SU-DHL-6 (cell line): Measurements from ENCODE around the gene CADM2.

Source experiments
- H2AFZ ChIP-seq: fragments of 200-600 bp; sonication (generic); 2 replicates; pipeline ENCODE4 v1.6.1; 2014; ENCODE audit warnings: low read depth, mild to moderate bottlenecking, moderate library complexity, mixed read lengths, antibody characterized with exemption, low read length; ENCODE audit not compliant: severe bottlenecking
- H3F3A ChIP-seq: fragments of 200-600 bp; shearing (Covaris generic); 2 replicates; pipeline ENCODE4 v1.6.0; 2016; ENCODE audit warnings: antibody characterized with exemption, mild to moderate bottlenecking; ENCODE audit not compliant: insufficient read depth
- H3K27ac ChIP-seq: fragments of 200-600 bp; sonication (generic); 2 replicates; pipeline ENCODE4 v1.5.1; 2016; ENCODE audit warnings: low read depth, mild to moderate bottlenecking, low read length, moderate library complexity, mixed read lengths
- H3K27me3 ChIP-seq: fragments of 200-600 bp; sonication (generic), shearing (Covaris generic); 2 replicates; pipeline ENCODE4 v1.6.0; 2014; ENCODE audit warnings: mild to moderate bottlenecking, low read length
- H3K36me3 ChIP-seq: fragments of 200-600 bp; sonication (generic); 2 replicates; pipeline ENCODE4 v1.6.1; 2014; ENCODE audit warnings: mild to moderate bottlenecking, low read length, mixed read lengths
- H3K4me2 ChIP-seq: fragments of 300-600, 200-600 bp; shearing (Covaris generic), sonication (generic); 2 replicates; pipeline ENCODE4 v1.6.0; 2014; ENCODE audit warnings: low read length, low read depth, mild to moderate bottlenecking; ENCODE audit not compliant: poor library complexity, severe bottlenecking
- H3K4me3 ChIP-seq: fragments of 200-600 bp; sonication (generic); 2 replicates; pipeline ENCODE4 v1.5.1; 2014; ENCODE audit warnings: antibody characterized with exemption, low read length, mild to moderate bottlenecking, mixed read lengths; ENCODE audit not compliant: insufficient read depth, poor library complexity, severe bottlenecking
- H3K79me2 ChIP-seq: fragments of 200-600 bp; sonication (generic); 2 replicates; pipeline ENCODE4 v1.6.1; 2014; ENCODE audit warnings: mild to moderate bottlenecking, low read length, moderate library complexity; ENCODE audit not compliant: insufficient read depth
- H3K9ac ChIP-seq: fragments of 200-600 bp; sonication (generic); 2 replicates; pipeline ENCODE4 v1.7.0; 2014; ENCODE audit warnings: mild to moderate bottlenecking, low read length
- H3K9me2 ChIP-seq: fragments of 200-600 bp; sonication (generic); replicated peaks from 2 replicates; pipeline ENCODE4 v1.6.1; 2014; ENCODE audit warnings: low read length; ENCODE audit not compliant: insufficient read depth
- H3K9me3 ChIP-seq: fragments of 200-600 bp; sonication (generic); 2 replicates; pipeline ENCODE4 v1.6.1; 2014; ENCODE audit warnings: low read length, mixed read lengths; ENCODE audit not compliant: insufficient read depth
- H4K20me1 ChIP-seq: fragments of 200-600 bp; sonication (generic); 2 replicates; pipeline ENCODE4 v1.6.1; 2014; ENCODE audit warnings: low read depth, mild to moderate bottlenecking, antibody characterized with exemption, low read length, moderate library complexity, mixed read lengths
- CTCF ChIP-seq: fragments of 200-600 bp; sonication (generic); IDR thresholded peaks from one replicate; pipeline ENCODE4 v1.5.1; 2017; ENCODE audit warnings: antibody characterized with exemption, mild to moderate bottlenecking, low read length, moderate library complexity; ENCODE audit not compliant: insufficient read depth, poor library complexity, severe bottlenecking
- EZH2phosphoT487 ChIP-seq: fragments of 200-600 bp; sonication (generic), shearing (Covaris generic); conservative IDR thresholded peaks from 2 replicates; pipeline ENCODE4 v1.6.1; 2018; ENCODE audit warnings: mild to moderate bottlenecking, antibody characterized with exemption, low read length, moderate library complexity, mixed read lengths

Gene CADM2

DNA sequence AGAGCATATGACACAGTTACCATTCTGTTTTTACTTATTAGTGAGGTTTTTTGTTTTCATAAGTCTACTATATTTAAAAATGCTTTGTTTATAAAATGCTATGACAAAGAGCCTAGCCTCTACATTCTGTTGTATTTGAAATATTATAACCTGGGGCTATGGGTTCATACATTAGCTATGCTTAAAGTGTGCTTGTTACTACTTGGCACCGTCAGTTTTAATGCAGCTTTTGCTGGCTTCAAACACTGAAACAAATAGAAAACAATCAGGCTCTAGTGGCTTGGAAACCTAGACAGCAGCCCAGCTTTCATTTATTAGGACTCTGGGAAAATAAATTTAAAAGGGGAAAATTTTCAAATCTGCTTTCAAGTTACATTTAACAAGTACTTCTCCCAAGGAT is 635.9 kb downstream of the CADM2 start:
- Histone ChIP-seq H3F3A (no peaks in the 10 kb centered on the region), H3K79me2 (no peaks in the 10 kb centered on the region), H3K9me2 (no peaks in the 10 kb centered on the region), H4K20me1 (no peaks in the 10 kb centered on the region), H3K4me2 (no peak overlapping the region), H3K36me3 (no peaks in the 10 kb centered on the region), H3K27me3 (no peaks in the 10 kb centered on the region), H3K9me3 (no peaks in the 10 kb centered on the region), H2AFZ (no peak overlapping the region), H3K9ac (no peak overlapping the region), H3K4me3 (no peak overlapping the region), H3K27ac (no peak overlapping the region)
- TF ChIP-seq CTCF = no peak
- TF ChIP-seq EZH2phosphoT487 = no peak

- Histone ChIP-seq H3K9me3 (no peaks in the 10 kb centered on the region), H3K27ac (no peak overlapping the region), H2AFZ (no peak overlapping the region), H3F3A (no peaks in the 10 kb centered on the region), H3K4me3 (no peak overlapping the region), H3K9me2 (no peaks in the 10 kb centered on the region; the same call in 1 of the 2 replicates), H3K27me3 (no peaks in the 10 kb centered on the region), H3K9ac (no peak overlapping the region), H4K20me1 (no peaks in the 10 kb centered on the region), H3K79me2 (no peaks in the 10 kb centered on the region), H3K36me3 (0 out of 2 replicates have a peak, but pooled peaks cover 3% of the 10 kb centered on the region), H3K4me2 (no peak overlapping the region)
- TF ChIP-seq EZH2phosphoT487 (no peak), CTCF (no peak)
Observed at GRCh38 chr3:85603378-85603777, 644.6 kb downstream of the CADM2 start.

DNA sequence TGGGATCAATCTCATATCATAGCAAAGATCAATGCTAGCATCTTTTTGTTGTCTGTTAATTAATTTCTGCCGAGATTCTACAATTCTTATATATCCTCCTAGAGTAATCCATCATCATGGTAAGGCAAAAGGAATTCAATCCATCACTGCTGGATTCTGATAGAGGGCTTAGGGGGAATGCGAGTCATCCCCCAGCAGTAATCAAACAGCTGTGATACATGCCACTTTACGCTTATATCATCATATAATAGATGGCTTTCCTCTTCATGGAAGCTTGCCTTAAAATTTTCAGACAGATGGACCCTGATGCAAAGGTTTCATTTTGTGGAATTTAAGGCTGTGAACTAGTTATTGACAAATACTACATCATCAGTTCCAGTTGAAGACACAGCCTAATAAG is 645.9 kb downstream of the CADM2 start:
- Histone ChIP-seq H3K79me2 (no peaks in the 10 kb centered on the region), H3K27me3 (no peaks in the 10 kb centered on the region), H3K36me3 (0 out of 2 replicates have a peak, but pooled peaks cover 3% of the 10 kb centered on the region), H3K4me2 (no peak overlapping the region), H3K9me3 (no peaks in the 10 kb centered on the region), H4K20me1 (no peaks in the 10 kb centered on the region), H3K27ac (no peak overlapping the region), H3K9me2 (no peaks in the 10 kb centered on the region; the same call in 1 of the 2 replicates), H3F3A (no peaks in the 10 kb centered on the region), H3K4me3 (no peak overlapping the region), H2AFZ (no peak overlapping the region), H3K9ac (no peak overlapping the region)
- TF ChIP-seq EZH2phosphoT487 = no peak

DNA sequence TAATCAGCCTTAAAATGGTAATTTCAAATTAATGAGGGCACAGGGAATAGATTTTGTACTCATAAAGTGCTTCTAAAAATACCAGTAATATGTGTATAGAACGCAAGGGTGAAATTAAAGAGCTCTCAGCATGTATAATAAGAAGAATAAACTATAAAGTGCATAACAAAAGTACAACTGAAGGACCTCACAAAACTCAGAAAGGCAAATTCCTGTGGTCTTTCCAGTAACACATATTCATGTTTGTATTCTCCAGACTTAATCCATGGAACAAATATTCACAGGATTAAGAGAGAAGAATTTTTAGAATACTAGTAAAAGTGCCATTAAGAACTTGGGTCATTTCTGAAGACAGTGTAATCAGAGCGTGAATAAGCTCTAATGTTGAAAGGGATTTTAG is 646.3 kb downstream of the CADM2 start:
- Histone ChIP-seq H4K20me1 (no peaks in the 10 kb centered on the region), H3K4me3 (no peak overlapping the region), H3K36me3 (0 out of 2 replicates have a peak, but pooled peaks cover 3% of the 10 kb centered on the region), H3K27ac (no peak overlapping the region), H3K27me3 (no peaks in the 10 kb centered on the region), H3F3A (no peaks in the 10 kb centered on the region), H3K9ac (no peak overlapping the region), H3K9me3 (no peaks in the 10 kb centered on the region), H3K79me2 (no peaks in the 10 kb centered on the region), H3K9me2 (no peaks in the 10 kb centered on the region; the same call in 1 of the 2 replicates), H2AFZ (no peak overlapping the region), H3K4me2 (no peak overlapping the region)
- TF ChIP-seq EZH2phosphoT487 (no peak), CTCF (no peak)
